ENCODE data around the gene SENP8. TPM values are rescaled to one million over a fixed set of nuclear protein-coding genes. Genes with fewer than 3 reads are reported as not detected.
"Not testable (repeated sequence)": the region's sequence is repeated elsewhere in the genome, so short reads cannot be mapped to it uniquely, and the experiment has no call there.

SENP8 gene
- total RNA-seq, 1 donor from 2014 or later, result 1.2 TPM

DNA sequence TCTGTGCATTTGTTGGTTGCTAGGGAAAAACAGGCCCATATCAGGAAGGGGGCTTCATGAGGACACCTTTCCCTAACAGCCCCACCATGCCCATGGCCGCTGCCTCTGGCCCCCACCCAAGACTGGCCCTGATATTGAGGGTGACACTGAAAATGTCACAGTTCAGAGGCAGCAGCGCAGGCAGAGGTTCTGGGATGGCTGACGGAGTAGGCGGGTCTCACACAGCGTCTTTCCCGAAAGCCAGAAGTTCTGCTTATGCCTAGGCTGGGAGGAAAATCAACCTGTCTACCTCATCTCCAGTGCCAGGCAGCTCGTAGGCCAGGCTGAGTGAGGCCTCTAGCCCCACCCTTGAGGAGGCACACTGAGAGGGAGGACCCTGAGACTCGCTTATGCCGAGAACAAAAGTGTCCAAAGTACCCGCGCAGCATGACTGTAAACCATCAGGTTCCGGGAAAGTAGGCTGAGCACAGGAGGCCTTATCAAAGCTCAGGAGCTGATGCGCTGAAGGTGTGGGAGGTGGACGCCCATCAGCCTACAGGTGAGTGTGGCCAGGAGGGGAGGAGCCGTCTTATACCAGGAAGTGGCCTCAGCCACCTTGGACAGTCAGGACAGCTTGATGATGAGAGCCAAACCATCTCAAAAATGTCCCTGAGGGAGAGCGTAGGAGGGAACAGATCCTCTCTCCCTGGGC is 51.9 kb downstream of the SENP8 start:
- TF ChIP-seq, protein P1, sequence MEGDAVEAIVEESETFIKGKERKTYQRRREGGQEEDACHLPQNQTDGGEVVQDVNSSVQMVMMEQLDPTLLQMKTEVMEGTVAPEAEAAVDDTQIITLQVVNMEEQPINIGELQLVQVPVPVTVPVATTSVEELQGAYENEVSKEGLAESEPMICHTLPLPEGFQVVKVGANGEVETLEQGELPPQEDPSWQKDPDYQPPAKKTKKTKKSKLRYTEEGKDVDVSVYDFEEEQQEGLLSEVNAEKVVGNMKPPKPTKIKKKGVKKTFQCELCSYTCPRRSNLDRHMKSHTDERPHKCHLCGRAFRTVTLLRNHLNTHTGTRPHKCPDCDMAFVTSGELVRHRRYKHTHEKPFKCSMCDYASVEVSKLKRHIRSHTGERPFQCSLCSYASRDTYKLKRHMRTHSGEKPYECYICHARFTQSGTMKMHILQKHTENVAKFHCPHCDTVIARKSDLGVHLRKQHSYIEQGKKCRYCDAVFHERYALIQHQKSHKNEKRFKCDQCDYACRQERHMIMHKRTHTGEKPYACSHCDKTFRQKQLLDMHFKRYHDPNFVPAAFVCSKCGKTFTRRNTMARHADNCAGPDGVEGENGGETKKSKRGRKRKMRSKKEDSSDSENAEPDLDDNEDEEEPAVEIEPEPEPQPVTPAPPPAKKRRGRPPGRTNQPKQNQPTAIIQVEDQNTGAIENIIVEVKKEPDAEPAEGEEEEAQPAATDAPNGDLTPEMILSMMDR (conservative IDR thresholded peaks at IDR 0.05; ENCODE audit: low read depth, low read length), result no peak
- no peak for DNase-seq (ENCODE audit: low read depth)
- no peak overlapping the region for H3K4me3 ChIP-seq (ENCODE audit: low read depth, low read length)

DNA sequence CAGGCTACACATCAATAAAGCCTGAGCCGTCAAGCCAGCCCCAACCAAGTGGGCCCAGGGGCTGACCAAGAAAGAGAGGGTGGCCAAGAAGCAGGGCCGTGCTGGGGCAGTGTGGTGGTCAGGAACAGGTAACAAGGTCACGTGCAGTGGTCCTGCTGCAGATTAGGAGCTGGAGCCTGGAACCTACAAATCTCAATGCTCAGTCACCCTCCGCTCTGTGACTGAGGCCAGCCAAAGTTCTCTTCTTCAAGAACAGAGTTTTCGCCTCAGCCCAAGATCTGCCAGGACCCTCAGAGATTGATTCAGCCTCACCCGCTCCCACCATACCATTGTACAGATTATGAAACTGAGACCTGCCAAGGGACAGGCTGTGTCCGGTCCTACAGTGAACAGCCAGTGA is 52.5 kb downstream of the SENP8 start:
- TF ChIP-seq, protein P1 (conservative IDR thresholded peaks at IDR 0.05; ENCODE audit: low read depth, low read length), result no peak
- no peak for DNase-seq (ENCODE audit: low read depth)
- no peak overlapping the region for H3K4me3 ChIP-seq (ENCODE audit: low read depth, low read length)

DNA sequence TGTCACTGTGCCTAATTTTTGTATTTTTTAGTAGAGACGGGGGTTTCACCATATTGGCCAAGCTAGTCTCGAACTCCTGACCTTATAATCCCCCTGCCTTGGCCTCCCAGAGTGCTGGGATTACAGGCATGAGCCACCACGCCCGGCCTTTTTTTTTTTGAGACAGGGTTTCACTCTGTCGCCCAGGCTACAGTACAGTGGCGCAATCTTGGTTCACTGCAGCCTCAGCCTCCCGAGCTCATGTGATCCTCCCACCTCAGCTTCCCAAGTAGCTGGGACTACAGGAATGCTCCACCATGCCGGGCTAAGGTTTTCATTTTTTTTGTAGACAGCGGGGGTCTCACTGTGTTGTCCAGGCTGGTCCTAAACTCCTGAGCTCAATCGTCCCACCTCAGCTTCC is 53.8 kb downstream of the SENP8 start:
- not testable (repeated sequence) for H3K4me3 ChIP-seq (ENCODE audit: low read depth, low read length); DNase-seq (ENCODE audit: low read depth)

DNA sequence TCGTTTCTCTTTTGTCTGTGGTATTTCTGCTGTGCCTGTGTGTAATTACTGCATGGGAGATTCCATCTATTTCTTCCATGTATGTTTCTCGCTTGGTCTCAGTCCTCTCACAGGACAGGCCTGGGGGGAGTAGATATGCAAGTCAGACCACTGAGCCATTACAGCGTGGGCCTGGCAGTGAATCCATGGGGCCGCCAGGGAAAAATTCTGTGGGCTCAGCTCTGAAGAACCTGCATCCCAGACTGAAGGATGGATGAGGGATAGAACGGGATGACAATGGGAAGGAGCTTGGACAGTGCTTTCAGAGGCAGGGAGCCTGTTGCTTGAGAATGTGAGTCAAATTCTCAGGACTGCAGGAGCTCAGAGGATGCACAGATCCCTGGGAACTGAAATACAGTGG is 54.6 kb downstream of the SENP8 start:
- DNase-seq (ENCODE audit: low read depth), result no peak
- TF ChIP-seq, protein P1 (conservative IDR thresholded peaks at IDR 0.05; ENCODE audit: low read depth, low read length), result no peak
- no peak overlapping the region for H3K4me3 ChIP-seq (ENCODE audit: low read depth, low read length)

DNA sequence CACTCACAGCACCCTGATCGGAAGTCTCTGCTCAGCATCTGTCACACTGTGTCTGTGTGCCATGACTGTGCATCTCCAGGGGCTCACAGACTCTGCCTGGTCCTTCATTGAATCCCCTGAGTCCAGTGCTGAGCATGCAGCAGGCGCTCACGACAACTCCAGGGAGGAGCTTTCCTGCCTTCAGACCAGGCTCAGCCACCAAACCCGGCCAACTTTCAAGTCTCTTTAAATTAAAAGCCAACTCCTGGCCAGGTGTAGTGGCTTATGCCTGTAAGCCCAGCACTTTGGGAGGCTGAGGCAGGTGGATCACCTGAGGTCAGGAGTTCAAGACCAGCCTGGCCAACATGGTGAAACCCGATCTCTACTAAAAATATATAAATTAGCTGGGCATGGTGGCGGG is 55.2 kb downstream of the SENP8 start:
- TF ChIP-seq, protein P1 (conservative IDR thresholded peaks at IDR 0.05; ENCODE audit: low read depth, low read length), result no peak
- H3K4me3 ChIP-seq (ENCODE audit: low read depth, low read length), result no peak overlapping the region
- DNase-seq (ENCODE audit: low read depth), result no peak

DNA sequence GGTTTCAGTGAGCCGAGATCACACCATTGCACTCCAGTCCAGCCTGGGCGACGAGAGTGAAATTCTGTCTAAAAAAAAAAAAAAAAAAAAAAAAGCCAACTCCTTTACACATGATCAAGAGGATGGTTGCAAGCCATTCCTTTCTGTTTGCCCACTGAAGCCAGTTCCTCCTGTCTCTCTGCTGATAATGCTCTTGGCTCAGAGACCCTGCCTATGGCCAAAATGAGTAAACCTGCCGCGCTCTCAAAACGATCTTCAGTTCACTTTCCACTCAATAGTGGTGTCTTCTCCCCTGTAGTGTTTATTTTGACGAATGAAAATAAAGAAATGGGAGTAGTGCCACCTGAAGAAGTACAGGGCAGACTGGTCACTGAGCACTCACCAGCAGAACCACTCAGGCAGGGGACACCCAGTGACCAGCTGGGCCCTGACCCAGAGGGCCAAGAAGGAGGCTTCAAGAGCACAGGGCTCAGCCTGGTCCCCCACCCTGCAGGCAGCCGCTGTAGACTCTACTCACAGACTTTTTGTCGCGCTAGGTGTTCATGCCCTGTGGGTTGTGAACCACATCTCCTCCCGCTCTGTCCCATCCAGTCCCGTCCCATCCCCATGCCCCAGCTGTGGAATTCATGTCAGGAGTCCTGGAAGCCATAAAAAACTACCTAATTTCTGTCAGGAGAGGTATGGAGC is 55.8 kb downstream of the SENP8 start:
- TF ChIP-seq, protein P1 (conservative IDR thresholded peaks at IDR 0.05; ENCODE audit: low read depth, low read length), result no peak
- no peak for DNase-seq (ENCODE audit: low read depth)
- H3K4me3 ChIP-seq (ENCODE audit: low read depth, low read length), result no peak overlapping the region

DNA sequence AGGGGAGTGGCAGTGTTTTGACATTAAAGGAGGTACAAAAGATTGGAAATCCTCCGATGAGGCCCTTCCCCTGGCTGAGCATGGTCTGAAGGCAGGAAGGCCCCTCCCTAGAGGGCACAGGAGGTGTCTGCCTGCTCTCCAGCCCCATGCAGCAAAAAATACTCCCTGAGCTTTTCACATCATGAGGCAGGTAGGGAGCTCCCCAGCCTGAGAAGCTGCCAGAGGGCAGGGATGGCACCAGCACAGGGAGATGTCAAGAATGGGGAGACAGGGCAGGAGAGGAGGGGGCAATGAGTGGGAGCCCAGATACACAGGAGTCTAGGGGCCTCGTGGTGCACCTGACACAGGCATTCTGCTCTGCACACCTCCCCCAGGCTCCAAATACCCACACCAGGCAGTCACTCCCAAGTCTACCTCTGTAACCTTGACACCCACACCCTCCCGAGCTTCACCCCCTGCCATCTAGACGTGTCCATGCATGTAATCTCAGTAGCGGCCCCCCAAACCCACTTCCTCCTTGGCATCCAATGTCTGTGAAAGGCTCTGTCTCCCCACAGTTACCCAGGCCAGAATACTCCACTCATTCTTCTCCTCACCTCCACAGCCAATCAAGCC is 56.5 kb downstream of the SENP8 start:
- no peak overlapping the region for H3K4me3 ChIP-seq (ENCODE audit: low read depth, low read length)
- DNase-seq (ENCODE audit: low read depth), result no peak
- TF ChIP-seq, protein P1 (conservative IDR thresholded peaks at IDR 0.05; ENCODE audit: low read depth, low read length), result no peak

Data from epithelial cell of proximal tubule (primary cell).